LNCaP clone FGC (cell line): ENCODE data around the gene OTP.

Source experiments
- DNase-seq: peaks from one replicate; pipeline ENCODE4 v3.0.0-alpha.2; 2011; ENCODE audit warnings: low read depth
- H3K4me3 ChIP-seq: 2 replicates; pipeline ENCODE4 v1.5.1; 2011; ENCODE audit warnings: mild to moderate bottlenecking, low read depth, low read length, control low read depth
- CTCF ChIP-seq: IDR thresholded peaks from 2 replicates; pipeline ENCODE4 v1.5.1; 2012; ENCODE audit warnings: mild to moderate bottlenecking; ENCODE audit not compliant: control insufficient read depth, insufficient read depth; ENCODE audit errors: extremely low read depth

OTP gene

GRCh38 chr5:77635067-77635916 is 3.2 kb downstream of the OTP start:
- H3K4me3 ChIP-seq: no peak overlapping the region
- peak; percentile 15 for DNase-seq
- no peak for TF ChIP-seq CTCF

GRCh38 chr5:77633709-77634108 is 4.8 kb downstream of the OTP start:
- DNase-seq: no peak
- H3K4me3 ChIP-seq: no peak overlapping the region
- TF ChIP-seq CTCF: no peak

- no peak overlapping the region for H3K4me3 ChIP-seq
- no peak for DNase-seq
- no peak for TF ChIP-seq CTCF
Measured at GRCh38 chr5:77633207-77633675, 5.3 kb downstream of the OTP start.

GRCh38 chr5:77632526-77633206 is 5.8 kb downstream of the OTP start:
- H3K4me3 ChIP-seq: no peak overlapping the region
- TF ChIP-seq CTCF: no peak
- no peak for DNase-seq

GRCh38 chr5:77630114-77630680 is 8.3 kb downstream of the OTP start:
- DNase-seq: peak; percentile 15
- H3K4me3 ChIP-seq: peak overlapping the region; percentile 50
- peak; percentile 31 for TF ChIP-seq CTCF

GRCh38 chr5:77629509-77630113 is 8.9 kb downstream of the OTP start:
- no peak overlapping the region for H3K4me3 ChIP-seq
- TF ChIP-seq CTCF: no peak
- no peak for DNase-seq
